ENCODE results near the gene CAMKK1. TPM values are rescaled to one million over a fixed set of nuclear protein-coding genes. Genes with fewer than 3 reads are reported as not detected.

The CAMKK1 gene
- total RNA-seq, 1 experiment from 2014 or later, result 10.1 TPM

- Histone ChIP-seq H3K4me1 (ENCODE audit: insufficient read depth, low read length) (peaks cover 42% of the 10 kb centered on the region), H3K4me2 (ENCODE audit: low read length) (peak overlapping the region; percentile 50), H3K36me3 (ENCODE audit: low read depth, low read length) (no peaks in the 10 kb centered on the region), H3K27me3 (ENCODE audit: low read length) (no peaks in the 10 kb centered on the region), H3K9ac (ENCODE audit: low read length) (no peak overlapping the region), H4K20me1 (ENCODE audit: low read length) (no peaks in the 10 kb centered on the region), H3K9me3 (ENCODE audit: low read length) (no peaks in the 10 kb centered on the region), H3K9me2 (replicated peaks; ENCODE audit: low read length) (no peaks in the 10 kb centered on the region), H3K4me3 (ENCODE audit: low read length) (no peak overlapping the region), H3K79me2 (ENCODE audit: low read length) (peaks cover 18% of the 10 kb centered on the region), H3K27ac (ENCODE audit: low read length) (peak overlapping the region; percentile 49), H3F3A (ENCODE audit: low read length, unreplicated experiment) (no peaks in the 10 kb centered on the region), H2AFZ (ENCODE audit: low read length) (0 out of 2 replicates have a peak overlapping the region, but pooled peaks have one; percentile 15)
- ChIA-PET POLR2A (ENCODE audit: unreplicated experiment) (interaction anchor here (0.7 kb wide), 1 partner anchor 73 kb away, joined by 13 read pairs; no protein-coding TSS in a partner anchor), CTCF (no interaction called here)
- intact Hi-C loops (cut with micrococcal nuclease), result no loop called here
- TF ChIP-seq EZH2 (IDR thresholded peaks at IDR 0.05; ENCODE audit: low read length, unreplicated experiment) (no peak), CTCF (conservative IDR thresholded peaks at IDR 0.05; ENCODE audit: low read depth, low read length) (no peak)
- peak; percentile 6; the same call in 1 of the 2 replicates for ATAC-seq
- BruUV-seq (replicated peaks), result no TSS peak
- DNase-seq, result peak; percentile 59
Observed at GRCh38 chr17:3894911-3895343, 2.1 kb upstream of the CAMKK1 start.

- Histone ChIP-seq H3K4me1 (ENCODE audit: insufficient read depth, low read length) (peaks cover 50% of the 10 kb centered on the region), H3K9me2 (replicated peaks; ENCODE audit: low read length) (no peaks in the 10 kb centered on the region), H3K36me3 (ENCODE audit: low read depth, low read length) (no peaks in the 10 kb centered on the region), H3F3A (ENCODE audit: low read length, unreplicated experiment) (no peaks in the 10 kb centered on the region), H3K4me3 (ENCODE audit: low read length) (no peak overlapping the region), H3K79me2 (ENCODE audit: low read length) (peaks cover 26% of the 10 kb centered on the region), H3K9me3 (ENCODE audit: low read length) (no peaks in the 10 kb centered on the region), H4K20me1 (ENCODE audit: low read length) (no peaks in the 10 kb centered on the region), H2AFZ (ENCODE audit: low read length) (no peak overlapping the region), H3K27ac (ENCODE audit: low read length) (no peak overlapping the region), H3K4me2 (ENCODE audit: low read length) (no peak overlapping the region), H3K9ac (ENCODE audit: low read length) (no peak overlapping the region), H3K27me3 (ENCODE audit: low read length) (no peaks in the 10 kb centered on the region)
- no peak for TF ChIP-seq EZH2 (IDR thresholded peaks at IDR 0.05; ENCODE audit: low read length, unreplicated experiment)
- TF ChIP-seq CTCF (conservative IDR thresholded peaks at IDR 0.05; ENCODE audit: low read depth, low read length), result no peak
- TF ChIP-seq EZH2phosphoT487 (IDR thresholded peaks at IDR 0.05; ENCODE audit: borderline replicate concordance, low read length), result no peak
- intact Hi-C loops (cut with micrococcal nuclease), result no loop called here
- ChIA-PET POLR2A (ENCODE audit: unreplicated experiment) (no interaction called here), CTCF (no interaction called here)
- DNase-seq (no peak), ATAC-seq (no peak)
- no TSS peak for BruUV-seq (replicated peaks)
Observed at GRCh38 chr17:3894188-3894587, 1.3 kb upstream of the CAMKK1 start.

DNA sequence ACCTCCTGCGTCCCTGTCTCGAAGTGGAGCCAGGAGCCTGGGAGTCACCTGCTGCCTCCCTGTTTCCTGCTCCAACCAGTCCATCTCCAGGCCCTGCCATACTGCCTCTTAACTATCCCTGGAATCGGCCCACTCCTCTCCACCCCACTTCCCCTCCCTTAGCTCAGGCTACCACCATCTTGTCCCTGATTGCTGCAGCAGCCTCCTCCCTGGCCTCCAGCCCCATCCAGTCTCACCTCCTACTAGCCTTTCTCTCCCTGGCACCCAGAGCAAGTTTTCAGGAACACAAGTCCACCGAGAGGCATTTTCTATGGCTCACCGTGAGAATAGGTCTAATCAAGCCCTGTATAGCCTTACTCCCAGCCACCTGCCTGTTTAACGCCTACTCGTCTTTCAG lies 865 bp upstream of the CAMKK1 start:
- intact Hi-C loops (cut with micrococcal nuclease), result no loop called here
- Histone ChIP-seq H3K79me2 (ENCODE audit: low read length) (peaks cover 30% of the 10 kb centered on the region), H3K27me3 (ENCODE audit: low read length) (no peaks in the 10 kb centered on the region), H3F3A (ENCODE audit: low read length, unreplicated experiment) (no peaks in the 10 kb centered on the region), H3K4me3 (ENCODE audit: low read length) (peak overlapping the region; percentile 65; the same call in 1 of the 2 replicates), H2AFZ (ENCODE audit: low read length) (peak overlapping the region; percentile 75), H4K20me1 (ENCODE audit: low read length) (no peaks in the 10 kb centered on the region), H3K4me1 (ENCODE audit: insufficient read depth, low read length) (peaks cover 54% of the 10 kb centered on the region), H3K9me3 (ENCODE audit: low read length) (no peaks in the 10 kb centered on the region), H3K9me2 (replicated peaks; ENCODE audit: low read length) (no peaks in the 10 kb centered on the region), H3K27ac (ENCODE audit: low read length) (no peak overlapping the region), H3K4me2 (ENCODE audit: low read length) (peak overlapping the region; percentile 86; the same call in 1 of the 2 replicates), H3K9ac (ENCODE audit: low read length) (no peak overlapping the region), H3K36me3 (ENCODE audit: low read depth, low read length) (no peaks in the 10 kb centered on the region)
- TF ChIP-seq EZH2phosphoT487 (IDR thresholded peaks at IDR 0.05; ENCODE audit: borderline replicate concordance, low read length), result no peak
- no peak for TF ChIP-seq CTCF (conservative IDR thresholded peaks at IDR 0.05; ENCODE audit: low read depth, low read length)
- TF ChIP-seq EZH2 (IDR thresholded peaks at IDR 0.05; ENCODE audit: low read length, unreplicated experiment), result no peak
- POLR2A ChIA-PET (ENCODE audit: unreplicated experiment), result no interaction called here
- no TSS peak for BruUV-seq (replicated peaks)
- ATAC-seq (no peak), DNase-seq (no peak)
- CTCF ChIA-PET, result interaction anchor here (1.4 kb wide), 1 partner anchor 48 kb away, joined by 4 read pairs; the partner anchor contains the start of gene NCBP3

All from PC-3 (cell line).